Fibroblast of lung (primary cell): ENCODE data around the gene ZNF579.

ENCODE experiments used
- EZH2 ChIP-seq: IDR thresholded peaks from 2 replicates; pipeline ENCODE4 v1.5.1; 2012; ENCODE audit warnings: low read length, control low read depth, mild to moderate bottlenecking; ENCODE audit errors: missing control alignments
- TF ChIP-seq, protein P1 (sequence below), 2 donors: IDR thresholded peaks in 1 of 2; conservative IDR thresholded peaks in 1 of 2; 1 replicate in 1 of 2; 2 replicates in 1 of 2; pipeline ENCODE4 v1.5.1; 2011 to 2012; ENCODE audit warnings: low read length in 2 of 2, control low read depth in 1 of 2, inconsistent platforms in 1 of 2, low read depth in 1 of 2, mild to moderate bottlenecking in 1 of 2

DNA sequence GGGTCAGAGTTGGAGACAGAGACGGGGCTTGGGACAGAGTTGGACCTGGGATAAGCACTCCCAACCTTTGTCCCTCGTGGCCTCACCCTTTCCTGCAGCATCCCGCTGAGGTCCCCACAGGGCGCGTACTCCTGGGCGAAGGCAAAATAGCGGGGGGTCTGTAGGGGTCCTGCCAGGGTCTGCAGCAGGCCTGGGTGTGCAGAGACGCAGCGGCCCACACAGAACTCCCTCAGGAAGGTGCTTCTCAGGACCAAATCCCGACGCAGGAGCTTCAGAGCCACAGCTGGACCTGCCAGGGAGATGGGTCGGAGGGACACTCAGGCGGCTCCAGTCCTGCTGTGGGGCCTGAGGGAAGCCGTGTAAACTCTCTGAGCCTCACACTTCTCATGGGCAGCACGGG, 36.6 kb downstream of the ZNF579 start:
- no peak for TF ChIP-seq EZH2
- TF ChIP-seq, protein P1, sequence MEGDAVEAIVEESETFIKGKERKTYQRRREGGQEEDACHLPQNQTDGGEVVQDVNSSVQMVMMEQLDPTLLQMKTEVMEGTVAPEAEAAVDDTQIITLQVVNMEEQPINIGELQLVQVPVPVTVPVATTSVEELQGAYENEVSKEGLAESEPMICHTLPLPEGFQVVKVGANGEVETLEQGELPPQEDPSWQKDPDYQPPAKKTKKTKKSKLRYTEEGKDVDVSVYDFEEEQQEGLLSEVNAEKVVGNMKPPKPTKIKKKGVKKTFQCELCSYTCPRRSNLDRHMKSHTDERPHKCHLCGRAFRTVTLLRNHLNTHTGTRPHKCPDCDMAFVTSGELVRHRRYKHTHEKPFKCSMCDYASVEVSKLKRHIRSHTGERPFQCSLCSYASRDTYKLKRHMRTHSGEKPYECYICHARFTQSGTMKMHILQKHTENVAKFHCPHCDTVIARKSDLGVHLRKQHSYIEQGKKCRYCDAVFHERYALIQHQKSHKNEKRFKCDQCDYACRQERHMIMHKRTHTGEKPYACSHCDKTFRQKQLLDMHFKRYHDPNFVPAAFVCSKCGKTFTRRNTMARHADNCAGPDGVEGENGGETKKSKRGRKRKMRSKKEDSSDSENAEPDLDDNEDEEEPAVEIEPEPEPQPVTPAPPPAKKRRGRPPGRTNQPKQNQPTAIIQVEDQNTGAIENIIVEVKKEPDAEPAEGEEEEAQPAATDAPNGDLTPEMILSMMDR (conservative IDR thresholded peaks at IDR 0.05 in 1 of 2, IDR thresholded peaks at IDR 0.05 in 1 of 2; ENCODE audit: low read depth in 1 of 2, low read length in 2 of 2): no peak
